Endothelial cell (in vitro differentiated cells): Measurements from ENCODE around the gene BABAM1. TPM values are rescaled to one million over a fixed set of nuclear protein-coding genes. Genes with fewer than 3 reads are reported as not detected.
"Not testable (repeated sequence)": the region's sequence is repeated elsewhere in the genome, so short reads cannot be mapped to it uniquely, and the experiment has no call there.

Source experiments
- DNase-seq: peaks from one replicate; pipeline ENCODE4 v3.0.0; 2021; ENCODE audit warnings: low spot score
- H3K27ac Mint-ChIP-seq: one replicate; pipeline ENCODE4 v1.8.0; 2021; ENCODE audit warnings: mixed read lengths, inconsistent platforms; ENCODE audit not compliant: unreplicated experiment
- H3K27me3 Mint-ChIP-seq: one replicate; pipeline ENCODE4 v1.8.0; 2021; ENCODE audit warnings: mild to moderate bottlenecking, moderate library complexity, mixed read lengths, inconsistent platforms; ENCODE audit not compliant: unreplicated experiment
- H3K36me3 Mint-ChIP-seq: one replicate; pipeline ENCODE4 v1.8.0; 2021; ENCODE audit warnings: mild to moderate bottlenecking, low read depth, mixed read lengths, inconsistent platforms; ENCODE audit not compliant: unreplicated experiment
- H3K4me1 Mint-ChIP-seq: one replicate; pipeline ENCODE4 v1.8.0; 2021; ENCODE audit warnings: mild to moderate bottlenecking, mixed read lengths, inconsistent platforms; ENCODE audit not compliant: unreplicated experiment
- H3K4me3 Mint-ChIP-seq: one replicate; pipeline ENCODE4 v1.8.0; 2021; ENCODE audit warnings: mild to moderate bottlenecking, mixed read lengths, inconsistent platforms; ENCODE audit not compliant: unreplicated experiment
- H3K9me3 Mint-ChIP-seq: one replicate; pipeline ENCODE4 v1.8.0; 2021; ENCODE audit warnings: mixed read lengths, inconsistent platforms; ENCODE audit not compliant: unreplicated experiment
- total RNA-seq: library from RNA; stranded (reverse); fragmentation: NEBNext Ultra II Directional; extraction: Animal tissue kit (Norgen Biotek cat#: 25700); gene quantifications from one replicate; pipeline ENCODE4 v1.2.1, GENCODE V29; 2021; ENCODE audit not compliant: unreplicated experiment
- TF ChIP-seq, protein P1 (sequence below): fragments of 200-600 bp; sonication (generic); IDR thresholded peaks from one replicate; pipeline ENCODE4 v1.5.0; 2021; ENCODE audit warnings: antibody characterized with exemption; ENCODE audit not compliant: unreplicated experiment

The BABAM1 gene
- total RNA-seq, 1 donor from 2014 or later, result 136 TPM

GRCh38 chr19:17292301-17293074, 25.2 kb downstream of the BABAM1 start:
- TF ChIP-seq, protein P1, sequence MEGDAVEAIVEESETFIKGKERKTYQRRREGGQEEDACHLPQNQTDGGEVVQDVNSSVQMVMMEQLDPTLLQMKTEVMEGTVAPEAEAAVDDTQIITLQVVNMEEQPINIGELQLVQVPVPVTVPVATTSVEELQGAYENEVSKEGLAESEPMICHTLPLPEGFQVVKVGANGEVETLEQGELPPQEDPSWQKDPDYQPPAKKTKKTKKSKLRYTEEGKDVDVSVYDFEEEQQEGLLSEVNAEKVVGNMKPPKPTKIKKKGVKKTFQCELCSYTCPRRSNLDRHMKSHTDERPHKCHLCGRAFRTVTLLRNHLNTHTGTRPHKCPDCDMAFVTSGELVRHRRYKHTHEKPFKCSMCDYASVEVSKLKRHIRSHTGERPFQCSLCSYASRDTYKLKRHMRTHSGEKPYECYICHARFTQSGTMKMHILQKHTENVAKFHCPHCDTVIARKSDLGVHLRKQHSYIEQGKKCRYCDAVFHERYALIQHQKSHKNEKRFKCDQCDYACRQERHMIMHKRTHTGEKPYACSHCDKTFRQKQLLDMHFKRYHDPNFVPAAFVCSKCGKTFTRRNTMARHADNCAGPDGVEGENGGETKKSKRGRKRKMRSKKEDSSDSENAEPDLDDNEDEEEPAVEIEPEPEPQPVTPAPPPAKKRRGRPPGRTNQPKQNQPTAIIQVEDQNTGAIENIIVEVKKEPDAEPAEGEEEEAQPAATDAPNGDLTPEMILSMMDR, result no peak
- H3K36me3 Mint-ChIP-seq, result no peaks in the 10 kb centered on the region

DNA sequence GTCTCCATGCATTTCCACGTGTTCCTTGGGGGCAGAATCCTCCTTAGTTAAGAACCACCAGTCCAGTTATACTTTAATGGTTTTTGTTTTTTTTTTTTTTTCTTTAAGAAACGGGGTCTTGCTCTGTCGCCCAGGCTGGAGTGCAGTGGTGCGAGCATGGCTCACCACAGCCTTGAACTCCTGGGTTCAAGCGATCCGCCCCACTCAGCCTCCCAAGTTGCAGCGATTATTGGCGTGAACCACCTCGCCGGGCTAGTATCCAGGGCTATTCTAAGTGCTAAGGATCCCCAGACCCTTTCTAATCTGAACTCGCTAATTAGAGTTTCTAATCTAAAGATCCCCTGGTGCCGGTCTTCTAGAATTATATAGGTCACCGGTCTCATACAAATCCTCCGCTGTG, 26.4 kb downstream of the BABAM1 start:
- DNase-seq, result no peak

More at GRCh38 chr19:17292301-17293074, 25.2 kb downstream of the BABAM1 start:
- Mint-ChIP-seq H3K27ac (no peak overlapping the region), H3K4me3 (peak overlapping the region; percentile 80), H3K9me3 (no peaks in the 10 kb centered on the region), H3K4me1 (no peaks in the 10 kb centered on the region), H3K27me3 (peaks cover 3% of the 10 kb centered on the region)
- peak; percentile 88 for DNase-seq

DNA sequence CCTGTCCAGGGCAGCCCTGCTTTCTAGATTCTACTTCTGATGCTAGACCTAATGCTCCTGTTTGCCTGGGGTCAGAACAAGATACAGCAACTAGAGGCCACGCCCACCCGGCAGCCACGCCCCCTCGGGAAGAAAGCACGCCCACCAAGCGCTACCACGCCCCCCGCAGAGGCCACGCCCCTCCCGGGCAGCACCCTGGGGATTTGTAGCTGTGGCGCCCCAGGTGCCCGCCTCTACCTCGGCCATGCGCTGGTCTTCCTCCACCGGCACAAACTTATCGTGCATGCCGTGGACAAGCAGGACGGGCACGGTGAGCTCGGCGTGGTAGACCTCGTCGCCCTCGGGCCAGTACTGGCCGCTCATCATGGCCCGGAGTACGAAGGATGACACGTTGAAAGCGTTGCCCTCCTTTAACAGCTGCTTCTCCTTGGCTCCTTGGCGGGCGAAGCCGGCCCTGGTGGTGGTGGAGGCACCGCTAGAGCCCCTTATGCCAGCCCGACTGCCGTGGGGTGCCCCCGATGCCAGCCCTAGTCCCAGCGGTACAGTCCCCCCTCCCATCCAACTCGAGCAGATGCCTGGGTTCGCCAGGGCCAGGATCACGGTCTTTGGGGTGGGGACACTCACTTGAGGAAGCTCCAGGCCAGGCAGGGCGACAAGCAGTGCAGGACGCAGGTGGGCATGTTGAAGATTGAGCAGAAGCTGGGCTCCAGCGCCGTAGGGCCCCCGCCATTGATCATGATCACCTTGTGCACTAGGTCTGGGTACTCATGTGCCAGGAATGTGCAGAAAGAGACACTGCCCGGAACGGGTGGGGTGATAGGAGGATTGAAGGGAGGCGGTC, 27.0 kb downstream of the BABAM1 start:
- Mint-ChIP-seq H3K9me3 (no peaks in the 10 kb centered on the region), H3K4me1 (no peaks in the 10 kb centered on the region), H3K36me3 (no peaks in the 10 kb centered on the region), H3K4me3 (no peak overlapping the region), H3K27ac (no peak overlapping the region), H3K27me3 (peaks cover 3% of the 10 kb centered on the region)
- TF ChIP-seq, protein P1, result no peak
- peak; percentile 46 for DNase-seq

More for the DNA sequence above, 26.4 kb downstream of the BABAM1 start:
- H3K4me3 Mint-ChIP-seq, result no peak overlapping the region
- peaks cover 3% of the 10 kb centered on the region for H3K27me3 Mint-ChIP-seq
- H3K36me3 Mint-ChIP-seq, result no peaks in the 10 kb centered on the region
- TF ChIP-seq, protein P1, result no peak
- no peak overlapping the region for H3K27ac Mint-ChIP-seq
- no peaks in the 10 kb centered on the region for H3K9me3 Mint-ChIP-seq
- no peaks in the 10 kb centered on the region for H3K4me1 Mint-ChIP-seq

GRCh38 chr19:17295551-17295950, 28.3 kb downstream of the BABAM1 start:
- not testable (repeated sequence) for H3K4me3 Mint-ChIP-seq, H3K4me1 Mint-ChIP-seq, H3K36me3 Mint-ChIP-seq, H3K9me3 Mint-ChIP-seq, DNase-seq, H3K27ac Mint-ChIP-seq, H3K27me3 Mint-ChIP-seq

DNA sequence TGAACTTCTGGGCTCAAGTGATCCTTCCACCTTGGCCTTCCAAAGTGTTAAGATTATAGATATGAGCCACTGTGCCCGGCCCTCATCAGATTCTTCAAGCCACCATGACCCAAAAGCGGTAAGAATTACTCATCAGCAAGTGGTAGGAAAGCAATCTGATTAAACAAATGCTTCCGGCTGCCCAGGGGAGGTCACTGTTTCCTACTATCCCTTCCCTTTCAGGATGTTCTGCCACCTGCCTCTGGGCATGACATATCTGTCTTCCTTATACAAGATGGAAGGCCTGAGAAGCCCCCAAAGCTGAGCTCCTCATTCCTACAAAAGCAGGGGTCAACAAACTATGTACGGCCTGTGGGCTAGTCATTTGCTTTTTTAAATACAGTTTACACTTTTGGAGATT, 29.0 kb downstream of the BABAM1 start:
- Mint-ChIP-seq H3K27me3 (peaks cover 3% of the 10 kb centered on the region), H3K9me3 (no peaks in the 10 kb centered on the region), H3K27ac (peak overlapping the region; percentile 70), H3K36me3 (no peaks in the 10 kb centered on the region), H3K4me1 (no peaks in the 10 kb centered on the region), H3K4me3 (no peak overlapping the region)
- no peak for DNase-seq
- TF ChIP-seq, protein P1, result no peak
